Psoas muscle (tissue), 8 donors: Measurements from ENCODE around the gene SLC15A4. TPM values are rescaled to one million over a fixed set of nuclear protein-coding genes. Genes with fewer than 3 reads are reported as not detected.

Experiments used
- ATAC-seq, 4 donors: fragments of 200-7000 bp; cut with Tn5 transposase; one replicate each; pipeline ENCODE4 v1.9.1; 2020; ENCODE audit warnings: moderate library complexity in 3 of 4, mild to moderate bottlenecking in 2 of 4
- DNase-seq, 2 donors: peaks; one replicate each; pipeline ENCODE4 v3.0.0-alpha.2; 2020
- H3K27ac ChIP-seq: fragments of 200-600 bp; one replicate; pipeline ENCODE4 v1.8.0; 2022
- H3K27me3 ChIP-seq, 3 donors: fragments of 200-600 bp in 1 of 3; one replicate each; pipeline versions ENCODE4 v1.6.1 to v1.8.0; 2013 to 2022; ENCODE audit warnings: low read length in 2 of 3, mild to moderate bottlenecking in 2 of 3, moderate library complexity in 1 of 3; ENCODE audit not compliant: insufficient read depth in 3 of 3
- H3K36me3 ChIP-seq, 2 donors: fragments of 200-600 bp in 1 of 2; one replicate each; pipeline versions ENCODE4 v1.6.1 to v1.8.0; 2013 to 2022; ENCODE audit warnings: low read depth in 1 of 2, mild to moderate bottlenecking in 1 of 2, moderate library complexity in 1 of 2; ENCODE audit not compliant: insufficient read depth in 1 of 2
- H3K4me1 ChIP-seq: fragments of 200-600 bp; one replicate; pipeline ENCODE4 v1.8.0; 2022
- H3K4me3 ChIP-seq: fragments of 200-600 bp; one replicate; pipeline ENCODE4 v1.8.0; 2022; ENCODE audit warnings: mild to moderate bottlenecking
- H3K9me3 ChIP-seq: fragments of 200-600 bp; one replicate; pipeline ENCODE4 v1.8.0; 2022
- WGBS, 3 donors: extraction: QIAGEN DNeasy Blood & Tissue Kit; methylation state at CpG; one replicate each; pipeline versions ENCODE4 v1.1.6 to v1.1.7; 2013; 5-methylcytosine and 5-hydroxymethylcytosine counted together
- intact Hi-C, 2 donors: fragments of 100-400 bp; cut with DNase I; formaldehyde crosslinking; loops; one replicate each; pipeline versions ENCODE4 v1.11.0 to v1.14.2; 2022
- polyA plus RNA-seq, 3 donors: library from polyadenylated mRNA; stranded (reverse); fragments of 200-250 nt; gene quantifications; one replicate each; pipeline ENCODE4 v1.2.3, GENCODE V29; 2013
- total RNA-seq, 4 donors: library from RNA; stranded (reverse); fragmentation: NEBNext Ultra II Directional in 2 of 4; extraction: Animal tissue kit (Norgen Biotek cat#: 25700) in 2 of 4; gene quantifications; one replicate each; pipeline versions ENCODE4 v1.2.1 to v1.2.4, GENCODE V29; 2021 to 2023
- TF ChIP-seq, protein P1 (sequence below): fragments of 200-600 bp; IDR thresholded peaks from one replicate; pipeline ENCODE4 v1.8.0; 2022; ENCODE audit warnings: antibody characterized with exemption
- donor health status: healthy with polysubstance abuse.
- donor health status: DM: no; HTN: no; CAD: no; lungs with moderate emphysema.
- donor health status: Bipolar disorder and iron deficiency.
- donor health status: healthy.
- donor health status: DM: yes; HTN: yes; CAD: no.
- donor health status: DM: no; HTN: no; CAD: no.
- donor health status: DM: no; HTN: no; CAD: no.
- donor health status: DM: yes; HTN: yes; CAD: no.

The SLC15A4 gene
- total and polyA plus RNA-seq, 7 donors = 21.9 to 54.0 (median 30.2) TPM

GRCh38 chr12:128802756-128803155, 21.0 kb downstream of the SLC15A4 start:
- Histone ChIP-seq H3K4me3 (no peak overlapping the region), H3K36me3 (peaks cover 2 to 61% of the 10 kb centered on the region in 2 donors), H3K27me3 (no peaks in the 10 kb centered on the region), H3K9me3 (no peaks in the 10 kb centered on the region), H3K4me1 (peaks cover 50% of the 10 kb centered on the region), H3K27ac (peak overlapping the region; percentile 95)
- WGBS, 3 donors = 69 to 82% (median 81%) methylated on average over 13 of the region's 13 CpGs
- DNase-seq (peak in 1 of 2 donors; percentile 27), ATAC-seq (peak in 1 of 4 donors; percentile 4)
- intact Hi-C loops = no loop called here
- TF ChIP-seq, protein P1, sequence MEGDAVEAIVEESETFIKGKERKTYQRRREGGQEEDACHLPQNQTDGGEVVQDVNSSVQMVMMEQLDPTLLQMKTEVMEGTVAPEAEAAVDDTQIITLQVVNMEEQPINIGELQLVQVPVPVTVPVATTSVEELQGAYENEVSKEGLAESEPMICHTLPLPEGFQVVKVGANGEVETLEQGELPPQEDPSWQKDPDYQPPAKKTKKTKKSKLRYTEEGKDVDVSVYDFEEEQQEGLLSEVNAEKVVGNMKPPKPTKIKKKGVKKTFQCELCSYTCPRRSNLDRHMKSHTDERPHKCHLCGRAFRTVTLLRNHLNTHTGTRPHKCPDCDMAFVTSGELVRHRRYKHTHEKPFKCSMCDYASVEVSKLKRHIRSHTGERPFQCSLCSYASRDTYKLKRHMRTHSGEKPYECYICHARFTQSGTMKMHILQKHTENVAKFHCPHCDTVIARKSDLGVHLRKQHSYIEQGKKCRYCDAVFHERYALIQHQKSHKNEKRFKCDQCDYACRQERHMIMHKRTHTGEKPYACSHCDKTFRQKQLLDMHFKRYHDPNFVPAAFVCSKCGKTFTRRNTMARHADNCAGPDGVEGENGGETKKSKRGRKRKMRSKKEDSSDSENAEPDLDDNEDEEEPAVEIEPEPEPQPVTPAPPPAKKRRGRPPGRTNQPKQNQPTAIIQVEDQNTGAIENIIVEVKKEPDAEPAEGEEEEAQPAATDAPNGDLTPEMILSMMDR = no peak

DNA sequence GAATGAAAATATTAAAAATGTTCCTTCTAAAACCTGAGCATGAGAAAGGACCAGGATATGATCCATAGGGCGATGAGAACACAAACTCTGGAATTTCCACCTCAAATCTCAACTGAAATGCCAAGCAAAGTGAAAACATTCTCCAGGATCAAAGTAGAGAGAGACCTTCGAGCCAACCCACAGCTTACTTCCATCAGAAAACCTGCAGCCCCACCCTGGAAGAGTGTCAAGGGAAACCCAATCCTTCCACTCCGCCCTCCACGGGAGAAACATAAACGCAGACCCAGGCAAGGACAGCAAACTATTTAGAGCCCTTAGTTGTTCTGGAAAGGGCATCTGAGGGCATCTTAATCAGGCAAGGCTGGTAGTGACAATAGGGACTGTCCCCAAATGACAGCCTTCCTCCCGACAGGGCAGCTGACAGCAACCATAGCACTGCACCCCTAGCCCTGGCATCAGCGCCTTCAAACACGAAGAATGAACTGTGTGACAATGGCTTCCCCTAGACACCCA, 21.8 kb downstream of the SLC15A4 start:
- Histone ChIP-seq H3K9me3 (no peaks in the 10 kb centered on the region), H3K4me1 (peaks cover 58% of the 10 kb centered on the region), H3K27me3 (no peaks in the 10 kb centered on the region), H3K27ac (peak overlapping the region; percentile 95), H3K4me3 (no peak overlapping the region), H3K36me3 (peaks cover 6 to 57% of the 10 kb centered on the region in 2 donors)
- intact Hi-C loops = no loop called here
- ATAC-seq (peak; percentile 65 to 79 (median 73)), DNase-seq (peak in 1 of 2 donors; percentile 56)
- TF ChIP-seq, protein P1 = no peak
- WGBS, 3 donors = 30 to 42% (median 36%) methylated on average over 8 of the region's 8 CpGs

- Histone ChIP-seq H3K36me3 (peaks cover 6 to 50% of the 10 kb centered on the region in 2 donors), H3K9me3 (no peaks in the 10 kb centered on the region), H3K4me1 (peaks cover 70% of the 10 kb centered on the region), H3K27ac (peak overlapping the region; percentile 95), H3K27me3 (no peaks in the 10 kb centered on the region), H3K4me3 (no peak overlapping the region)
- WGBS, 3 donors = 94 to 97% (median 96%) methylated on average over 14 of the region's 14 CpGs
- intact Hi-C loops = no loop called here
- DNase-seq (peak in 1 of 2 donors; percentile 34), ATAC-seq (no peak)
- TF ChIP-seq, protein P1 = no peak
Measured at GRCh38 chr12:128800606-128801005, 23.2 kb downstream of the SLC15A4 start.

GRCh38 chr12:128798571-128799341, 25.0 kb downstream of the SLC15A4 start:
- H3K9me3 ChIP-seq = no peaks in the 10 kb centered on the region
- ATAC-seq (peak; percentile 47 to 66 (median 60)), DNase-seq (peak; percentile 57 to 87)
- H3K27ac ChIP-seq = peak overlapping the region; percentile 78
- TF ChIP-seq, protein P1 = peak; percentile 21
- H3K4me1 ChIP-seq = peaks cover 72% of the 10 kb centered on the region
- H3K27me3 ChIP-seq = no peaks in the 10 kb centered on the region
- no peak overlapping the region for H3K4me3 ChIP-seq
- intact Hi-C loops = no loop called here
- peaks cover 6 to 63% of the 10 kb centered on the region in 2 donors for H3K36me3 ChIP-seq
- 45 to 56% (median 52%) methylated on average over 22 of the region's 22 CpGs for WGBS, 3 donors
